ENCODE data around the gene C1orf210. TPM values are rescaled to one million over a fixed set of nuclear protein-coding genes. Genes with fewer than 3 reads are reported as not detected.

C1orf210 gene
- total and polyA plus RNA-seq, 9 of the 15 experiments (the other 6 are each of a cell fraction or from before 2014, with no cell fraction given) = 0.21 TPM; not detected in 8

- POLR2A ChIA-PET = interaction anchor here (0.8 to 1.4 kb wide), 4 partner anchors 119 to 598 kb away, joined by 3 to 7 read pairs (median 4); partner anchors contain the start of gene CDC20
- WGBS (ENCODE audit: insufficient coverage, low coverage, missing lambda C conversion rate) = 0% methylated on average over 3 of the region's 3 CpGs
- TF ChIP-seq SMARCB1 (IDR thresholded peaks at IDR 0.05; ENCODE audit: insufficient read length, low read depth) (no peak), SPI1 (IDR thresholded peaks at IDR 0.05; ENCODE audit: borderline replicate concordance, low read depth, low read length) (peak; percentile 52)
- Histone ChIP-seq H3K27ac (ENCODE audit: extremely low read depth, low read depth, low read length) (no peak overlapping the region), H3K4me2 (ENCODE audit: insufficient read depth, low read length) (no peak overlapping the region), H3K9me3 (replicated peaks; ENCODE audit: control insufficient read depth, insufficient read depth, low read depth, low read length) (no peaks in the 10 kb centered on the region), H3K9me1 (ENCODE audit: control insufficient read depth, insufficient read depth, low read length) (no peaks in the 10 kb centered on the region), H3K27me3 (ENCODE audit: control insufficient read depth in 2 of 2, insufficient read depth in 2 of 2, low read length in 2 of 2) (peaks cover 19 to 60% of the 10 kb centered on the region in 2 experiments), H3K36me3 (ENCODE audit: control insufficient read depth, insufficient read depth, low read length) (no peaks in the 10 kb centered on the region), H4K20me1 (replicated peaks; ENCODE audit: control insufficient read depth, insufficient read depth, low read length) (peaks cover 5% of the 10 kb centered on the region; the same call in 1 of the 2 replicates), H3K9ac (ENCODE audit: insufficient read depth in 1 of 2, low read depth in 2 of 2, low read length in 2 of 2) (no peak overlapping the region), H2AFZ (ENCODE audit: low read depth, low read length) (no peak overlapping the region), H3K79me2 (ENCODE audit: control insufficient read depth, insufficient read depth, low read length) (no peaks in the 10 kb centered on the region), H3K4me3 (no peak overlapping the region), H3K4me1 (replicated peaks in 1 of 2; ENCODE audit: control insufficient read depth in 2 of 2, insufficient read depth in 2 of 2, low read length in 2 of 2) (no peaks in the 10 kb centered on the region)
- no peak for ATAC-seq
- no TSS peak for BruUV-seq (replicated peaks)
- intact Hi-C loops (cut with micrococcal nuclease) (loop anchor here (2.0 kb wide), 1 partner anchor 119 kb away; the partner anchor contains the start of gene CDC20), in situ Hi-C loops (cut with MboI) (loop anchor here (10.0 kb wide), 1 partner anchor 695 kb away; the partner anchor contains the start of gene ARTN)
- DNase-seq (ENCODE audit: extremely low read depth in 1 of 4, low spot score in 3 of 4) = no peak
- CTCF ChIA-PET (ENCODE audit: low intra/inter-chr PET ratio) = no interaction called here
- FAIRE-seq = no peak
Measured at GRCh38 chr1:43239484-43239883, 45.9 kb downstream of the C1orf210 start.

- no TSS peak for BruUV-seq (replicated peaks)
- 15% methylated on average over 3 of the region's 3 CpGs for WGBS (ENCODE audit: insufficient coverage, low coverage, missing lambda C conversion rate)
- intact Hi-C loops (cut with micrococcal nuclease) = loop anchor here (1.0 to 2.0 kb wide), 2 partner anchors 120 to 175 kb away; partner anchors contain the start of gene CDC20
- DNase-seq (ENCODE audit: extremely low read depth in 1 of 4, low spot score in 3 of 4) (no peak), ATAC-seq (no peak), FAIRE-seq (no peak)
- Histone ChIP-seq H4K20me1 (replicated peaks; ENCODE audit: control insufficient read depth, insufficient read depth, low read length) (peaks cover 5% of the 10 kb centered on the region; the same call in 1 of the 2 replicates), H3K4me3 (no peak overlapping the region), H3K9me3 (replicated peaks; ENCODE audit: control insufficient read depth, insufficient read depth, low read depth, low read length) (no peaks in the 10 kb centered on the region), H3K4me2 (ENCODE audit: insufficient read depth, low read length) (no peak overlapping the region), H3K9ac (ENCODE audit: insufficient read depth in 1 of 2, low read depth in 2 of 2, low read length in 2 of 2) (no peak overlapping the region), H3K27me3 (ENCODE audit: control insufficient read depth in 2 of 2, insufficient read depth in 2 of 2, low read length in 2 of 2) (peaks cover 20 to 63% of the 10 kb centered on the region in 2 experiments), H3K79me2 (ENCODE audit: control insufficient read depth, insufficient read depth, low read length) (no peaks in the 10 kb centered on the region), H3K36me3 (ENCODE audit: control insufficient read depth, insufficient read depth, low read length) (no peaks in the 10 kb centered on the region), H3K4me1 (replicated peaks in 1 of 2; ENCODE audit: control insufficient read depth in 2 of 2, insufficient read depth in 2 of 2, low read length in 2 of 2) (no peaks in the 10 kb centered on the region), H3K9me1 (ENCODE audit: control insufficient read depth, insufficient read depth, low read length) (no peaks in the 10 kb centered on the region), H3K27ac (ENCODE audit: extremely low read depth, low read depth, low read length) (no peak overlapping the region), H2AFZ (ENCODE audit: low read depth, low read length) (no peak overlapping the region)
- ChIA-PET CTCF (ENCODE audit: low intra/inter-chr PET ratio) (interaction anchor here (1.9 kb wide), 1 partner anchor 119 kb away, joined by 9 read pairs; the partner anchor contains the start of gene CDC20), POLR2A (interaction anchor here (0.6 to 1.4 kb wide), 4 partner anchors 70 to 597 kb away, joined by 3 to 4 read pairs (median 3); no protein-coding TSS in a partner anchor)
- in situ Hi-C loops (cut with MboI) = loop anchor here (10.0 kb wide), 1 partner anchor 696 kb away; the partner anchor contains the start of gene ARTN
- no peak for TF ChIP-seq E2F3 (CRISPR knock-in tag; IDR thresholded peaks at IDR 0.05)
- peak; percentile 61; the same call in 1 of the 2 replicates for TF ChIP-seq ZNF24 (IDR thresholded peaks at IDR 0.05)
- no peak for TF ChIP-seq ATF7 (IDR thresholded peaks at IDR 0.05)
Measured at GRCh38 chr1:43238991-43239469, 46.4 kb downstream of the C1orf210 start.
